Heart right ventricle (tissue), 16 donors: ENCODE measurements around the gene TTC3. TPM values are rescaled to one million over a fixed set of nuclear protein-coding genes. Genes with fewer than 3 reads are reported as not detected.

Source experiments
- ATAC-seq, 8 donors: fragments of 200-7000 bp; cut with Tn5 transposase; one replicate each; pipeline ENCODE4 v1.9.1; 2020; ENCODE audit warnings: mild to moderate bottlenecking in 8 of 8, moderate library complexity in 8 of 8, moderate number of reproducible peaks in 1 of 8
- DNase-seq, 2 donors: peaks; one replicate each; pipeline ENCODE4 v3.0.0-alpha.2; 2020
- H3K27ac ChIP-seq, 10 donors: fragments of 200-600 bp; sonication (generic) in 2 of 10; one replicate each; pipeline versions ENCODE4 v1.5.0 to v1.8.0; 2020 to 2022; ENCODE audit warnings: mild to moderate bottlenecking in 3 of 10
- H3K27me3 ChIP-seq, 7 donors: fragments of 200-600 bp; one replicate each; pipeline ENCODE4 v1.8.0; 2021 to 2022; ENCODE audit warnings: mild to moderate bottlenecking in 2 of 7
- H3K36me3 ChIP-seq, 9 donors: fragments of 200-600 bp; sonication (generic) in 1 of 9; one replicate each; pipeline versions ENCODE4 v1.5.0 to v1.8.0; 2020 to 2022; ENCODE audit warnings: mild to moderate bottlenecking in 2 of 9
- H3K4me1 ChIP-seq, 9 donors: fragments of 200-600 bp; sonication (generic) in 1 of 9; one replicate each; pipeline versions ENCODE4 v1.5.0 to v1.8.0; 2020 to 2022; ENCODE audit warnings: mild to moderate bottlenecking in 4 of 9
- H3K4me3 ChIP-seq, 10 donors: fragments of 200-600 bp; sonication (generic) in 2 of 10; one replicate each; pipeline versions ENCODE4 v1.5.0 to v1.8.0; 2020 to 2022; ENCODE audit warnings: mild to moderate bottlenecking in 7 of 10, moderate library complexity in 2 of 10
- H3K9me3 ChIP-seq, 11 donors: fragments of 200-600 bp in 10 of 11; sonication (generic) in 2 of 11; one replicate each; pipeline versions ENCODE4 v1.5.0 to v1.8.0; 2013 to 2022; ENCODE audit warnings: mild to moderate bottlenecking in 2 of 11, control low read depth in 1 of 11, moderate library complexity in 1 of 11
- WGBS, 2 donors: extraction: QIAGEN DNeasy Blood & Tissue Kit; methylation state at CpG; one replicate each; pipeline ENCODE4 v1.1.7; 2013; ENCODE audit warnings: inconsistent platforms in 1 of 2; 5-methylcytosine and 5-hydroxymethylcytosine counted together
- intact Hi-C, 10 donors: fragments of 100-400 bp; cut with DNase I; formaldehyde crosslinking; loops; one replicate each; pipeline versions ENCODE4 v1.11.1 to v1.14.2; 2022
- polyA plus RNA-seq, 2 donors: library from polyadenylated mRNA; stranded (reverse); fragments of 200-250 nt; gene quantifications; one replicate each; pipeline ENCODE4 v1.2.3, GENCODE V29; 2013
- total RNA-seq, 10 donors: library from RNA; stranded (reverse); fragmentation: NEBNext Ultra II Directional in 3 of 10; extraction: Animal tissue kit (Norgen Biotek cat#: 25700) in 3 of 10; gene quantifications; one replicate each; pipeline versions ENCODE4 v1.2.1 to v1.2.4, GENCODE V29; 2021 to 2023
- TF ChIP-seq, protein P1 (sequence below), 9 donors: fragments of 200-600 bp; sonication (generic) in 2 of 9; IDR thresholded peaks; one replicate each; pipeline versions ENCODE4 v1.5.0 to v1.8.0; 2021 to 2022; ENCODE audit warnings: antibody characterized with exemption in 9 of 9, mild to moderate bottlenecking in 5 of 9, moderate library complexity in 1 of 9
- donor health status: Arrhythmogenic right ventricular cardiomyopathy.
- donor health status: ischemic (EF 13 %, LVEDD 7.1; RV severe dilation, severe dysfunction).
- donor health status: healthy with polysubstance abuse.
- donor health status: DM: no; HTN: yes; CAD: no.
- donor health status: DM: no; HTN: no; CAD: no.
- donor health status: ischemic (EF 25% LVEDD 6.9; RV normal size, moderate dysfunction).
- donor health status: ischemic (EF 25% LVEDD 5.7; RV mildly dilated, moderate dysfunction).
- donor health status: healthy.
- donor health status: DM: yes; HTN: yes; CAD: no.
- donor health status: Ischemic cardiomyopathy.
- donor health status: ischemic (EF 35%, LVEDD 5.7; RV mildly dilated, moderate dysfunction).
- donor health status: nonischemic (EF 11% LVEDD 7.7; RV severe dilation, severe dysfunction).
- donor health status: DM: yes; HTN: yes; CAD: no.
- donor health status: PGD.
- donor health status: ischemic (EF 29% LVEDD 5.4; RV normal size, mild dysfunction).
- donor health status: nonischemic (EF 23%, LVEDD 6.1; RV moderate dilation, normal function).

TTC3 gene
- total and polyA plus RNA-seq, 12 donors: 14.0 to 62.1 (median 50.1) TPM

- Histone ChIP-seq H3K27ac (no peak overlapping the region), H3K4me1 (peaks cover 0 to 14% (median 10%) of the 10 kb centered on the region in 9 donors), H3K9me3 (no peaks in the 10 kb centered on the region), H3K36me3 (peaks cover 0 to 100% (median 12%) of the 10 kb centered on the region in 9 donors), H3K27me3 (no peaks in the 10 kb centered on the region), H3K4me3 (no peak overlapping the region)
- WGBS, 2 donors: 87 to 91% methylated on average over 3 of the region's 3 CpGs
- TF ChIP-seq, protein P1, sequence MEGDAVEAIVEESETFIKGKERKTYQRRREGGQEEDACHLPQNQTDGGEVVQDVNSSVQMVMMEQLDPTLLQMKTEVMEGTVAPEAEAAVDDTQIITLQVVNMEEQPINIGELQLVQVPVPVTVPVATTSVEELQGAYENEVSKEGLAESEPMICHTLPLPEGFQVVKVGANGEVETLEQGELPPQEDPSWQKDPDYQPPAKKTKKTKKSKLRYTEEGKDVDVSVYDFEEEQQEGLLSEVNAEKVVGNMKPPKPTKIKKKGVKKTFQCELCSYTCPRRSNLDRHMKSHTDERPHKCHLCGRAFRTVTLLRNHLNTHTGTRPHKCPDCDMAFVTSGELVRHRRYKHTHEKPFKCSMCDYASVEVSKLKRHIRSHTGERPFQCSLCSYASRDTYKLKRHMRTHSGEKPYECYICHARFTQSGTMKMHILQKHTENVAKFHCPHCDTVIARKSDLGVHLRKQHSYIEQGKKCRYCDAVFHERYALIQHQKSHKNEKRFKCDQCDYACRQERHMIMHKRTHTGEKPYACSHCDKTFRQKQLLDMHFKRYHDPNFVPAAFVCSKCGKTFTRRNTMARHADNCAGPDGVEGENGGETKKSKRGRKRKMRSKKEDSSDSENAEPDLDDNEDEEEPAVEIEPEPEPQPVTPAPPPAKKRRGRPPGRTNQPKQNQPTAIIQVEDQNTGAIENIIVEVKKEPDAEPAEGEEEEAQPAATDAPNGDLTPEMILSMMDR (IDR thresholded peaks at IDR 0.05): no peak
- DNase-seq (no peak), ATAC-seq (no peak)
- intact Hi-C loops: no loop called here
Observed at GRCh38 chr21:37157938-37158337, 84.9 kb downstream of the TTC3 start.

DNA sequence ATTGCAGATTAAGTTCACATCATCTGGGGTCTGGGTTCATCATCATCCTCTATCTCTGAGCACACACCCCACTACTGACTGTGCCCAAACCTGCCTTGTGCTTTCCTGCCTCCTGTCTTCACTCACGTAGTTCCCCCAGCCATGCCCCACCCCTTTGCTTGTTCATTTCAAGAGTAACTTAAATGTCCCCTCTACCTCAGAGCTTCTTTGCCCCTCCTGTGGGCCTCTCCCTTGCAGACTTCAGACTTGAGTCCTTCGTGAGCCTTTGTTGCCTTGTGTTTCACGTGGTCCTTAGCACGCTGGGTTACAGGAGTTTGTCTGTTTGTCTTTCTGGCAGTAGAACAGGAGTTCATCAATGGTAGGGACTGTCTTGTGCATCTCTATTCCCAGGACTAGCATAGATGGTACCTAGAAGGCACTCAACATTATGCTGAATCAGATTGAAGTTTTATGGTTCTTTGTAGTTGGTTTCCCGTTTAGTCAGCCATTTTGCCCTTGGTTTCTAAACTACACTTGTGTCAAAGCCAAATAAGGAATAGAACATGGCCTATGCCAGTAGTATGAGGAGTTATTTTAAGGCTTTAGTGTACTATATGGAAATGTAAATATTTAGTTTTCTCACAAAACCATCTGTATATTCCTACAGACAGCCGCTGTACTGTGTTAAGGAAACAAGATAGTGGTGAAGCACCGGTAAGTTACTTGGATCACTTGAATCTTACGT, 86.2 kb downstream of the TTC3 start:
- H3K4me3 ChIP-seq: no peak overlapping the region
- H3K27ac ChIP-seq: no peak overlapping the region
- no peaks in the 10 kb centered on the region for H3K27me3 ChIP-seq
- no peaks in the 10 kb centered on the region for H3K9me3 ChIP-seq
- peaks cover 0 to 100% (median 15%) of the 10 kb centered on the region in 9 donors for H3K36me3 ChIP-seq
- WGBS, 2 donors: 92 to 94% methylated on average over 8 of the region's 8 CpGs
- TF ChIP-seq, protein P1 (IDR thresholded peaks at IDR 0.05): no peak
- H3K4me1 ChIP-seq: peaks cover 0 to 4% (median 2%) of the 10 kb centered on the region in 9 donors
- ATAC-seq: no peak
- intact Hi-C loops: no loop called here
- no peak for DNase-seq

DNA sequence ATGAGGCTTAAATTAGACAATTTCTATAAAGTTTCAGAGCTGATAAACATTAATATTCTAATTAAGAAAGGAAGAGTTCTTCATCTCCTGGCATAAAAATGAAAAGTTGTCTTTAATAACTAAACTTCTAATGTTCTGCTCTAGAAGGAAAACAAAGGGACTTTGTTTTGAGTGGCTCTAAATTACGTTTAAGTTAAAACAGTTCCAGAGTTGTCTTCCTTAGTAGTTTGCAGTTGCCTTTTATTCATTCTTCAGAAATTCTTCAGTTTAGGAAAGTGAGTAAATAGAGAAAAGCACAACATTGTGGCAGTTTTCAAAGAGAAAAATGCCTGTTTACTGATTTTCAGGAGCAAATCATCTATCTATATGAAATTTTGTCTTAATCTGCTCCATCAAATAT, 86.9 kb downstream of the TTC3 start:
- intact Hi-C loops: no loop called here
- TF ChIP-seq, protein P1 (IDR thresholded peaks at IDR 0.05): no peak
- Histone ChIP-seq H3K27ac (no peak overlapping the region), H3K4me1 (peaks cover 0 to 5% (median 0%) of the 10 kb centered on the region in 9 donors), H3K4me3 (no peak overlapping the region), H3K36me3 (peaks cover 0 to 100% (median 15%) of the 10 kb centered on the region in 9 donors), H3K9me3 (no peaks in the 10 kb centered on the region), H3K27me3 (no peaks in the 10 kb centered on the region)
- no peak for ATAC-seq
- DNase-seq: no peak
- WGBS, 2 donors: 80 to 81% methylated on average over 1 of the region's 1 CpG

- H3K27me3 ChIP-seq: no peaks in the 10 kb centered on the region
- H3K27ac ChIP-seq: peak overlapping the region in 1 of 10 donors; percentile 42
- TF ChIP-seq, protein P1 (IDR thresholded peaks at IDR 0.05): no peak
- DNase-seq (no peak), ATAC-seq (no peak)
- intact Hi-C loops: no loop called here
- peaks cover 0 to 100% (median 23%) of the 10 kb centered on the region in 9 donors for H3K36me3 ChIP-seq
- H3K4me1 ChIP-seq: peaks cover 0 to 14% (median 0%) of the 10 kb centered on the region in 9 donors
- H3K9me3 ChIP-seq: no peaks in the 10 kb centered on the region
- H3K4me3 ChIP-seq: no peak overlapping the region
Observed at GRCh38 chr21:37164742-37165141, 91.7 kb downstream of the TTC3 start.
